ENCODE measurements around the gene TTLL11.

The TTLL11 gene

GRCh38 chr9:122091682-122092592 is 1.2 kb downstream of the TTLL11 start:
- no peak for TF ChIP-seq Cebpa-rat (IDR thresholded peaks at IDR 0.05)
- peak overlapping the region; percentile 91 to 100 (median 95) for H3K4me2 ChIP-seq
- H3K27me3 ChIP-seq, result no peaks in the 10 kb centered on the region
- H3K9me3 ChIP-seq (replicated peaks in 1 of 11), result no peaks in the 10 kb centered on the region
- H3K27ac ChIP-seq, result peak overlapping the region in 10 of 11 experiments; percentile 57 to 76 (median 70); a peak in 19 of 22 replicates
- H4K20me1 ChIP-seq, result peaks cover 0 to 61% (median 45%) of the 10 kb centered on the region in 11 experiments; a peak in 17 of 22 replicates
- peak overlapping the region; percentile 88 to 98 (median 94) for H3K4me3 ChIP-seq
- H3K36me3 ChIP-seq, result peaks cover 0 to 15% (median 3%) of the 10 kb centered on the region in 11 experiments; a peak in 1 of 22 replicates
- H3K4me1 ChIP-seq, result peaks cover 19 to 40% (median 27%) of the 10 kb centered on the region in 10 experiments
- peak overlapping the region; percentile 78 to 89 (median 86) for H3K9ac ChIP-seq

- Histone ChIP-seq H3K9me3 (replicated peaks in 1 of 11) (no peaks in the 10 kb centered on the region), H3K4me3 (peak overlapping the region in 1 of 10 experiments; percentile 90; a peak in 1 of 20 replicates), H3K4me1 (peaks cover 19 to 40% (median 27%) of the 10 kb centered on the region in 10 experiments), H3K27ac (no peak overlapping the region), H4K20me1 (peaks cover 0 to 70% (median 46%) of the 10 kb centered on the region in 11 experiments; a peak in 17 of 22 replicates), H3K27me3 (no peaks in the 10 kb centered on the region), H3K9ac (peak overlapping the region in 3 of 11 experiments; percentile 19 to 89 (median 86); a peak in 5 of 22 replicates), H3K4me2 (peak overlapping the region; percentile 91 to 100 (median 95)), H3K36me3 (peaks cover 0 to 15% (median 3%) of the 10 kb centered on the region in 11 experiments; a peak in 1 of 22 replicates)
- TF ChIP-seq Cebpa-rat (IDR thresholded peaks at IDR 0.05), result no peak
These were observed 2.1 kb downstream of the TTLL11 start for GRCh38 chr9:122090981-122091380.

- Histone ChIP-seq H3K27ac (no peak overlapping the region), H3K9ac (no peak overlapping the region), H3K4me3 (no peak overlapping the region), H3K36me3 (peaks cover 0 to 15% (median 3%) of the 10 kb centered on the region in 11 experiments; a peak in 1 of 22 replicates), H3K4me1 (peaks cover 19 to 40% (median 27%) of the 10 kb centered on the region in 10 experiments), H3K4me2 (peak overlapping the region in 4 of 11 experiments; percentile 91 to 100 (median 96); a peak in 4 of 22 replicates), H4K20me1 (peaks cover 0 to 76% (median 50%) of the 10 kb centered on the region in 11 experiments; a peak in 18 of 22 replicates), H3K9me3 (replicated peaks in 1 of 11) (no peaks in the 10 kb centered on the region), H3K27me3 (no peaks in the 10 kb centered on the region)
- TF ChIP-seq Cebpa-rat (IDR thresholded peaks at IDR 0.05), result no peak
These were observed 2.7 kb downstream of the TTLL11 start for GRCh38 chr9:122090287-122090883.

GRCh38 chr9:122088880-122089706 is 4.0 kb downstream of the TTLL11 start:
- Histone ChIP-seq H3K4me1 (peaks cover 19 to 35% (median 23%) of the 10 kb centered on the region in 10 experiments), H4K20me1 (peaks cover 0 to 89% (median 52%) of the 10 kb centered on the region in 11 experiments; a peak in 18 of 22 replicates), H3K4me2 (0 out of 22 replicates have a peak overlapping the region, but pooled peaks of 1 of the 11 experiments have one; percentile 1), H3K36me3 (peaks cover 0 to 15% (median 3%) of the 10 kb centered on the region in 11 experiments; a peak in 1 of 22 replicates), H3K27me3 (no peaks in the 10 kb centered on the region), H3K4me3 (no peak overlapping the region), H3K9me3 (replicated peaks in 1 of 11) (no peaks in the 10 kb centered on the region), H3K27ac (no peak overlapping the region), H3K9ac (no peak overlapping the region)
- no peak for TF ChIP-seq Cebpa-rat (IDR thresholded peaks at IDR 0.05)

GRCh38 chr9:122087406-122088200 is 5.5 kb downstream of the TTLL11 start:
- TF ChIP-seq Cebpa-rat (IDR thresholded peaks at IDR 0.05), result no peak
- no peak overlapping the region for H3K27ac ChIP-seq
- no peak overlapping the region for H3K4me3 ChIP-seq
- H3K4me1 ChIP-seq, result peaks cover 15 to 30% (median 19%) of the 10 kb centered on the region in 10 experiments
- H4K20me1 ChIP-seq, result peaks cover 0 to 100% (median 58%) of the 10 kb centered on the region in 11 experiments; a peak in 18 of 22 replicates
- H3K9me3 ChIP-seq (replicated peaks in 1 of 11), result no peaks in the 10 kb centered on the region
- H3K9ac ChIP-seq, result no peak overlapping the region
- peaks cover 0 to 15% (median 3%) of the 10 kb centered on the region in 11 experiments; a peak in 1 of 22 replicates for H3K36me3 ChIP-seq
- H3K4me2 ChIP-seq, result peak overlapping the region in 1 of 11 experiments; percentile 24; a peak in 1 of 22 replicates
- H3K27me3 ChIP-seq, result no peaks in the 10 kb centered on the region

GRCh38 chr9:122086873-122087272 is 6.2 kb downstream of the TTLL11 start:
- H3K4me1 ChIP-seq, result peaks cover 11 to 24% (median 12%) of the 10 kb centered on the region in 10 experiments
- H3K27me3 ChIP-seq, result no peaks in the 10 kb centered on the region
- H3K9me3 ChIP-seq (replicated peaks in 1 of 11), result no peaks in the 10 kb centered on the region
- H3K36me3 ChIP-seq, result peaks cover 0 to 15% (median 3%) of the 10 kb centered on the region in 11 experiments; a peak in 1 of 22 replicates
- H3K4me2 ChIP-seq, result no peak overlapping the region
- H3K4me3 ChIP-seq, result no peak overlapping the region
- TF ChIP-seq Cebpa-rat (IDR thresholded peaks at IDR 0.05), result no peak
- peaks cover 0 to 100% (median 58%) of the 10 kb centered on the region in 11 experiments; a peak in 19 of 22 replicates for H4K20me1 ChIP-seq
- H3K9ac ChIP-seq, result no peak overlapping the region
- H3K27ac ChIP-seq, result no peak overlapping the region

GRCh38 chr9:122085260-122085659 is 7.8 kb downstream of the TTLL11 start:
- Histone ChIP-seq H3K4me1 (peaks cover 0 to 9% (median 0%) of the 10 kb centered on the region in 10 experiments; a peak in 3 of 20 replicates), H3K9ac (no peak overlapping the region), H4K20me1 (peaks cover 0 to 100% (median 42%) of the 10 kb centered on the region in 11 experiments; a peak in 17 of 22 replicates), H3K9me3 (replicated peaks in 1 of 11) (no peaks in the 10 kb centered on the region), H3K27me3 (no peaks in the 10 kb centered on the region), H3K4me2 (no peak overlapping the region), H3K27ac (no peak overlapping the region), H3K4me3 (no peak overlapping the region), H3K36me3 (peaks cover 0 to 12% (median 2%) of the 10 kb centered on the region in 11 experiments; a peak in 1 of 22 replicates)
- TF ChIP-seq Cebpa-rat (IDR thresholded peaks at IDR 0.05), result no peak

Data from BLaER1 treated with 17β-estradiol and CSF1 and Interleukin-3, amounts not matched to agents 10 nM and 100 nM (cell line).